Activated CD8-positive, alpha-beta memory T cell treated with anti-CD3 and anti-CD28 coated beads for 1 hour (primary cell): ENCODE results near the gene AGPAT2.

Experiments used
- DNase-seq, 2 donors: peaks; one replicate each; pipeline ENCODE4 v3.0.0-alpha.2; 2020; ENCODE audit warnings: low read depth in 1 of 2; ENCODE audit errors: extremely low read depth in 1 of 2

Gene AGPAT2

GRCh38 chr9:136690104-136690805, 3.0 kb upstream of the AGPAT2 start:
- DNase-seq: no peak

- DNase-seq: no peak
Measured at GRCh38 chr9:136689108-136689460, 1.8 kb upstream of the AGPAT2 start.

- no peak for DNase-seq
Measured at GRCh38 chr9:136688274-136689107, 1.2 kb upstream of the AGPAT2 start.

- DNase-seq: no peak
Measured at GRCh38 chr9:136687721-136688223, 515 bp upstream of the AGPAT2 start.

GRCh38 chr9:136686534-136686793, 793 bp downstream of the AGPAT2 start:
- no peak for DNase-seq

GRCh38 chr9:136685790-136686533, 1.3 kb downstream of the AGPAT2 start:
- DNase-seq: no peak

- no peak for DNase-seq
Measured at GRCh38 chr9:136685216-136685615, 2.0 kb downstream of the AGPAT2 start.

GRCh38 chr9:136684799-136685198, 2.5 kb downstream of the AGPAT2 start:
- DNase-seq: no peak

- DNase-seq: no peak
Measured at GRCh38 chr9:136684339-136684738, 2.9 kb downstream of the AGPAT2 start.

GRCh38 chr9:136683755-136684154, 3.5 kb downstream of the AGPAT2 start:
- no peak for DNase-seq

- no peak for DNase-seq
Measured at GRCh38 chr9:136683173-136683745, 4.0 kb downstream of the AGPAT2 start.

GRCh38 chr9:136682710-136683109, 4.5 kb downstream of the AGPAT2 start:
- DNase-seq: no peak

GRCh38 chr9:136681945-136682699, 5.1 kb downstream of the AGPAT2 start:
- no peak for DNase-seq

- no peak for DNase-seq
Measured at GRCh38 chr9:136681029-136681428, 6.2 kb downstream of the AGPAT2 start.

GRCh38 chr9:136679431-136679941, 7.8 kb downstream of the AGPAT2 start:
- no peak for DNase-seq

GRCh38 chr9:136678624-136679023, 8.6 kb downstream of the AGPAT2 start:
- no peak for DNase-seq

GRCh38 chr9:136678034-136678433, 9.2 kb downstream of the AGPAT2 start:
- no peak for DNase-seq

- DNase-seq: no peak
Measured at GRCh38 chr9:136676920-136677686, 10.2 kb downstream of the AGPAT2 start.

- DNase-seq: no peak
Measured at GRCh38 chr9:136676297-136676794, 10.9 kb downstream of the AGPAT2 start.
